Skeletal muscle tissue (tissue), 4 donors: ENCODE results near the gene LAMTOR5. TPM values are rescaled to one million over a fixed set of nuclear protein-coding genes. Genes with fewer than 3 reads are reported as not detected.
A peak's percentile ranks its signal among the peaks of the same experiment; 100 is the strongest.

Source experiments
- H3K27ac ChIP-seq: one replicate; pipeline ENCODE4 v1.7.0; 2013; ENCODE audit warnings: mild to moderate bottlenecking, low read depth, low read length, inconsistent platforms
- H3K27me3 ChIP-seq, 3 donors: one replicate each; pipeline ENCODE4 v1.7.0; 2013; ENCODE audit warnings: low read length in 3 of 3; ENCODE audit not compliant: control insufficient read depth in 3 of 3, insufficient read depth in 3 of 3
- H3K36me3 ChIP-seq, 3 donors: one replicate each; pipeline ENCODE4 v1.7.0; 2013; ENCODE audit warnings: low read length in 3 of 3; ENCODE audit not compliant: control insufficient read depth in 3 of 3, insufficient read depth in 3 of 3
- H3K4me1 ChIP-seq, 3 donors: one replicate each; pipeline ENCODE4 v1.7.0; 2013; ENCODE audit warnings: low read length in 3 of 3, mild to moderate bottlenecking in 3 of 3; ENCODE audit not compliant: control insufficient read depth in 3 of 3, insufficient read depth in 3 of 3
- H3K4me3 ChIP-seq, 3 donors: one replicate each; pipeline ENCODE4 v1.7.0; 2013; ENCODE audit warnings: low read length in 3 of 3
- H3K9ac ChIP-seq, 3 donors: one replicate each; pipeline ENCODE4 v1.7.0; 2013; ENCODE audit warnings: low read length in 3 of 3, mild to moderate bottlenecking in 3 of 3, moderate library complexity in 2 of 3, low read depth in 1 of 3
- H3K9me3 ChIP-seq, 3 donors: one replicate each; pipeline ENCODE4 v1.7.0; 2013; ENCODE audit warnings: low read length in 3 of 3; ENCODE audit not compliant: control insufficient read depth in 3 of 3
- total RNA-seq: library from RNA; depleted of rRNA; stranded (reverse); fragments of >200 nt; gene quantifications from one replicate; pipeline ENCODE4 v1.2.3, GENCODE V29; 2014
- donor health status: Osteomylitis.

Gene LAMTOR5
- total RNA-seq, 1 donor from 2014 or later = 50.6 TPM

DNA sequence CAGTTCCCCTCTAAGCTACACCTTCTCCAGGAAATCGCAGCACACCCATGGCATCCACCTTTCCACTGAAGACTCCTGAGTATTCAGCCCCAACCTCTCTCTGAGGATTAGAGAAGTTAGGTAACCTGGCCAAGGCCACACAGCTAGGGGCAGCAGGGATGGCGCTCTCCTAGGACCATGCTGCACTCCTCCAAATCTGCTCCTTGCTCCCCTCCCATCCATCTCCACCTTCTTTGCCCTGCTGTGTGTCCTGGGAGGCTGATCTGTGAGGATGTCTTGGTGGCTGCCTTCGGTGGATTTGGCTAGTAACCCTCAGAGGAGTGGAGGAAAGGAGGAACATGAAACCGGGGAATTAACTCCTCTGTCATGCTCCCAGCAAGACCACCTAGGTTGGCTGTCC lies 23.4 kb upstream of the LAMTOR5 start:
- Histone ChIP-seq H3K9ac (no peak overlapping the region), H3K27ac (no peak overlapping the region), H3K27me3 (peaks cover 0 to 3% (median 0%) of the 10 kb centered on the region in 3 donors), H3K9me3 (no peaks in the 10 kb centered on the region), H3K4me1 (no peaks in the 10 kb centered on the region), H3K4me3 (no peak overlapping the region), H3K36me3 (no peaks in the 10 kb centered on the region)

DNA sequence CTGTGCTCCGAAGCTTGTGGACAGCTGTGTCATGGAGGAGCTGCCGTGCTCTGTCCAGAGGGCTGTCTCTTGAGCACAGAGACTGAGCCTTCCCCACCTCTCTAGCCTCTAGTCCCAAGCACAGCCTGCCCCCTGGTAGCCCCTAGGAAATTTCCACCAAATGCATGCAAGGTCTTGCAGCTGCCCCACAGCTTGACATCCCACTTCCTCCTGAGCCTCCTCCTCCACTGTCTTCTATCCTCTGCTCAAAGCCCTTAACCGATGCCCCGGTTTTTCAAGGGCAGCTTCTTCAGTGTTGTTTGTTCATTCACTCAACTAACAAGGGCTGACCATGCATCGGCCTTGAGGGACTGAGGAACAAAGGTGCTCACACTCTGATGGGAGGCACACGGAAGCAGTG lies 22.9 kb upstream of the LAMTOR5 start:
- Histone ChIP-seq H3K27me3 (peaks cover 0 to 3% (median 0%) of the 10 kb centered on the region in 3 donors), H3K9ac (no peak overlapping the region), H3K4me1 (peaks cover 0 to 5% (median 0%) of the 10 kb centered on the region in 3 donors), H3K4me3 (no peak overlapping the region), H3K27ac (no peak overlapping the region), H3K36me3 (no peaks in the 10 kb centered on the region), H3K9me3 (no peaks in the 10 kb centered on the region)

DNA sequence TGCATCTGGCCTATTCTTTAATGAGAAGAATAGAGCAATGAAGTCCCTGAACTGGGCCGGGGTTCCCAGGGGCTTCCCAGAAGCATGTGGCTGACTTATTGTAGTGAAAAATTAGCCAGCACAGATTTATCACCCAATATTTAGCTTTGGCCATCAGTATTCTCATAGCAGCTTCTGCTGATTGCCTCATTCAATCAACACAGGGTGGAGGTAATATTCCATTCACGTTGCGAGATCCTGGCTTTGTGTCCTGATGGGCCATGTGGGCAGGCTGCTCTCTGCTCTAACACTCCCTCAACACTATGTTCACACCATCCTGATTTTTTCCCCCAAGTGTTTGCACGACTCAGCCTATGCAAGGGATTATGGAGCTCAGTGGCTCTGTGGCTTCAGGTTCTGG lies 21.5 kb upstream of the LAMTOR5 start:
- Histone ChIP-seq H3K9ac (no peak overlapping the region), H3K27ac (no peak overlapping the region), H3K27me3 (peaks cover 0 to 3% (median 0%) of the 10 kb centered on the region in 3 donors), H3K4me1 (peaks cover 0 to 5% (median 0%) of the 10 kb centered on the region in 3 donors), H3K4me3 (no peak overlapping the region), H3K36me3 (no peaks in the 10 kb centered on the region), H3K9me3 (no peaks in the 10 kb centered on the region)

DNA sequence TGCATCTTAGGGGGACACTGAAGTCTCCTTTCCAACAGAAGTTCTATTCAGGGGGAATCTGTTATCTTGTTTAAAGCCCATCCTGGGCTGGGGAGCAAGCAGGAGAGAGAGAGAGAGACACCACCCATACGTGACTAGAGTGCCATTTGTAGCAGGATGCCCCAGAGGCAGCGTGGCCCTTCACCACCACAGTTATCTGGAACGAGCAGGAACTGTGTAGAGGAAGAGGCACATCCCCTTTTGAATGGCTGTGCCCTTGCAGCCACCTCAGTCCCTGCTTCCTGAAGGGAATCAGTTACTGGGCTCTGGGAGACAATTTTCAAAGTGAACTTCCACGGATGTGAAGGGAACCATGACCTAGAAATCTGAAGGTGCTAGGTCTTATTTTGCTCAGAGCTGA lies 19.4 kb upstream of the LAMTOR5 start:
- Histone ChIP-seq H3K9me3 (no peaks in the 10 kb centered on the region), H3K4me3 (no peak overlapping the region), H3K27me3 (peaks cover 0 to 3% (median 0%) of the 10 kb centered on the region in 3 donors), H3K4me1 (peaks cover 0 to 5% (median 0%) of the 10 kb centered on the region in 3 donors), H3K36me3 (no peaks in the 10 kb centered on the region), H3K9ac (no peak overlapping the region), H3K27ac (no peak overlapping the region)

DNA sequence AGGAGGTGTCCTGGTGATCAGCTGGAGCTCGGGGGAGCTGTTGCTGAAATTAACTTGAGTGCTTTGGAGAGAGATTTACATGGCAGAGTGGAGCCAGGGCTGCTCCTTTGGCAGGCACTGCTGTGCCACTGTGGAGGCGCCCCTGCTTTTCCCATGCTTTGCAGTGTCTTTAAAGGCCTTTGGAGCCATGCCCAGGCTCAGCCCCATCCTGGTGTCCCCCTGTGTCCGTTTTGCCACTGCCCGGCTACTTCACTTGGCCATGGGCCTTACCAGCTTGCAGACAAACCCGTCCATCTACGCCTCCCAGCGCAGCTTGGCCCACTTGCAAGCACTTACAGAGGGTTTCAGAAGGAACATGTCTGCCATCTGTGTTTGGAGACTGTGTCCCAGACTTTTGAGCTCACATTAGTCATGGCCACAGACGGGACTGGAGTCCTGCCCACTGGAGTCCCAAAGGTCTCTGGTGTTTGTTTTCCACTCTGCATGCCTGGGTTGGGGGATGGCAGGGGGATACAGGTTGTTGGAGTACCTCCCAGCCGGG lies 18.2 kb upstream of the LAMTOR5 start:
- H3K27me3 ChIP-seq = peaks cover 0 to under 1% (median 0%) of the 10 kb centered on the region in 3 donors
- H3K36me3 ChIP-seq = no peaks in the 10 kb centered on the region
- no peak overlapping the region for H3K27ac ChIP-seq
- no peaks in the 10 kb centered on the region for H3K9me3 ChIP-seq
- H3K4me1 ChIP-seq = peaks cover 0 to 5% (median 0%) of the 10 kb centered on the region in 3 donors
- H3K9ac ChIP-seq = no peak overlapping the region
- H3K4me3 ChIP-seq = no peak overlapping the region

DNA sequence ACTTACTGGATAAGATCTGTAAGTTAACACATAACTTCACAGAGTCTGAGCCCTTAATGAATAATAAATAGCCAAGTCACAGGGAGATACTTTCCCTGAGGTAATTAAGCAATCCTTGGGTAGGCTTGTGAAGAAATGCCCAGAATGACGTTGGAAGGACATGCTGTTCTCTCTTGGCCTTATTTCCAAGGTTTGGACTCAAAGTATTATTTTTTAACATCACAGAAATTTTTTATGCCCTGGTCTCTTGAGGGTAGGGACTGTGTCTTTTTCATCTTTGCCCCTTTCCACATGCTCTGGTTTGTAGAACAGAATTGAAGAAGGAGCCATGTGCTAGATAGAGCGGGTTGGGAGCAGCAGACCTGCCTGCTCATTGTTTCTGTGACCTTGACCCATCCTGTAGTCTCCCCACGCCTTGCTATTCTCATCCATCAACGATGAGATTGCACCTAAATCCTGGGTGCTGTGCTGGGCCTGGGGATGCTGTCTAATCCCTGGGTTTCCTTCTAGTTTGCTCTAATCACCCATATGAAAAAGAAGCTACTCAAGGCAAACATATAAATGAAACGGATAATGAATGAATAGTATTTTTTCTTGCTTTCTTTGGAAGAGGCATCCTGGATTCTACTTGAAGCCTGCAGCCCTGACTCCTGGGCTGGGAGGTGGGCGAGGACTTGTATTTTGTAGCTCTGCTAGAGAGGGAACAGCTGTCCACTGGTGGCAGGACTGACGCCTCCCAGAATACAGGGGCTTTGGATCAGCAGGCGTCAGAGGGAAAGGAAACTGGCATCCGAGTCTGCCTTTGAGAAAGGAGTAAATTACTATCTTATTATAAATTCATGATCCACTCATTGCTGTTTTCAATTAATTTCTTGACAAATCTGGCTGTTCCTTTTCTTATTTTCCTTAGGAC lies 17.5 kb upstream of the LAMTOR5 start:
- no peak overlapping the region for H3K9ac ChIP-seq
- H3K4me3 ChIP-seq = no peak overlapping the region
- H3K27me3 ChIP-seq = no peaks in the 10 kb centered on the region
- no peaks in the 10 kb centered on the region for H3K36me3 ChIP-seq
- peaks cover 0 to 5% (median 0%) of the 10 kb centered on the region in 3 donors for H3K4me1 ChIP-seq
- no peak overlapping the region for H3K27ac ChIP-seq
- H3K9me3 ChIP-seq = no peaks in the 10 kb centered on the region

DNA sequence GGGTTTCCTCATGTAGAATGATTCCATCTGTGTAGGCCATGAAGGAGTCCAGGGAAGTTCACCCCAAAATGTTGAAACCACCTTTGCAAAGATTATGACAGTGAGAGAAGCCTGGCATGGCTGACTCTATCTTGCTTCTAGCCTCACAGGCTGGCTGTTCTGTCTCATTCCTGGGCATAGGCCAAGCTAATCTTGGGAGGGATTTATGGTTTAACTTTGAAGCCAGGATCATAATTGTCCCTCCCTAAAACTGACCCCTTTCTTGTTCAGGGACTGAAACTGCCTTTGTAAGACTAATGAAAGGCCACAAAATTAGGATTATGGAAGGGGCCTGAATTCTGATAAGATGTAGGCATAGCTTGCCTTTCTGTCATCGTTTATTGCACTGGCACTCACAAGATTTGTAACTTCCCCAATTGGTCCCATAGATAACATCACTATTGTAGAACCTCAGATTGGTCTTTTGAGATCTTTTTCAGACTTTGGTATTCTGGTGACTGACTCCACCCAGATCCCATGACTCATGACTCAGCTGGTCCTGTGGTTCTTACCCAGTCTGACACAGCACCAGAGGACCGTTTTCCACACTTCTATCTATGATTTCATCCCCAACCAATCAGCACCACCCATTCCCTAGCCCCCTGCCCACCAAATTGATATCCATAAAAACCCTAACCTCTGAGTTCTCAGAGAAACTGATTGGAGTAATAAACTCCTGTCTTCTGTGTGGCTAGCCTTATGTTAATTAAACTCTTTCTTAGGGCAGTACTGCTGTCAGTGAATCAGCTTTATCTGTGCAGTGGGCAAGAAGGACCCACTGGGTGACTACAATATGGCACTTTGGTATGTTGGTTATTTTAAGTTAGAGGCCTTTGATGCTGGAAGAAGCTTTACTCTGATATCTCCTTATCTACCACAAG lies 13.6 kb upstream of the LAMTOR5 start:
- Histone ChIP-seq H3K9me3 (no peaks in the 10 kb centered on the region), H3K9ac (no peak overlapping the region), H3K27me3 (no peaks in the 10 kb centered on the region), H3K4me3 (no peak overlapping the region), H3K36me3 (no peaks in the 10 kb centered on the region), H3K4me1 (peaks cover 0 to 5% (median 0%) of the 10 kb centered on the region in 3 donors), H3K27ac (no peak overlapping the region)

DNA sequence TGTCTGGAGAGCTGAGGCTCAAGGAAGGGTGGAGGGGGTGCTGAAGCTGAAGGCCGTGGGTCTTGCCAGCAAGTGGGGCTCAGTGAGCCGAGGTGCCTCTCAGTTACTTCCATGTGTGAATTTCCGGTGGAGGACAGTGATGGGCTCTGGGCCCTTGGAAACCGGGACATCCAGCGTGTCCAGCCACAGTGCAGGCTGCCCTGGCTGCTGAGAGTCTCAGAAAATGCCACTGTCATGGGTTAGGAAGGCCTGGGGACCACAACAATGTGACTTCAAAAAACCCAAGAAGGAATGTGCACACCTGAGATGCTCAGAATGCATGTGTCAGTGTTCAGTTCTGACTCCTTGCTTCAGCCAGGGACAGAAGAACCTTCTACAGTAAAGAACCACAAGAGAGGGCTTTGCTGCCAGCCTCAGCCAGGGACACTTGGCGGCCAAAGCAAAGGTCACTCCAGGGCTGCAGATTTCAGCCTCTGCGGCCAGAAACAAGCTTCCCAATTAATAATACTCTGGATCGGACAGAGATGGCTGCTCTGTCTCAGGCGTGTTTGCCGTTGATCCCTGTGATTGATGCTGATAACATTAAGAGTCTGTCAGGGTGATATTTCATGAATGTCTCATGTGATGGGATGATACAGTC lies 12.6 kb upstream of the LAMTOR5 start:
- Histone ChIP-seq H3K9me3 (no peaks in the 10 kb centered on the region), H3K4me3 (no peak overlapping the region), H3K27me3 (no peaks in the 10 kb centered on the region), H3K9ac (peak overlapping the region in 1 of 3 donors; percentile 23), H3K36me3 (no peaks in the 10 kb centered on the region), H3K27ac (no peak overlapping the region), H3K4me1 (no peaks in the 10 kb centered on the region)

DNA sequence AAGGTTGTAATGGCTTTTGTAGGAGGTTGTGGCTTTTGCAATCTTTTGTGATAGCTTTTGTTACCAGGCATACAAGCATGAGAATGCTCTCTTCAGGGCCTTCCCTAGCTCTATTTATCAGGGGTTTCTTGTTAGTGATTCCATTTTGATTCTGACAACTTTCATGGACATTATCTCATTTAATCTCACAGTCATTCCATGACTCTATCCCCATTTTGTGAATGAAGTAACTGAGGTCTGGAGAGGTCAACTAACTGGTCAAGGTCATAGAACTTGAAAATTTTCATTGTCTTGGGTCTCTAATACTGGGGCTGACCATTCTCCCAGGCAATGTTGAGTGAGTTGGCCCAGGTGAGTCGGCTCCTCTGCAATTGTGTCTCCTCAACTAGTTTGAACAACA lies 11.2 kb upstream of the LAMTOR5 start:
- H3K4me1 ChIP-seq = peaks cover 3 to 7% (median 4%) of the 10 kb centered on the region in 3 donors
- H3K4me3 ChIP-seq = no peak overlapping the region
- no peaks in the 10 kb centered on the region for H3K36me3 ChIP-seq

More for the DNA sequence above, 11.2 kb upstream of the LAMTOR5 start:
- Histone ChIP-seq H3K27me3 (no peaks in the 10 kb centered on the region), H3K9me3 (no peaks in the 10 kb centered on the region), H3K9ac (no peak overlapping the region), H3K27ac (no peak overlapping the region)
